ENCODE results near the gene CLK4. TPM values are rescaled to one million over a fixed set of nuclear protein-coding genes. Genes with fewer than 3 reads are reported as not detected.

CLK4 gene
- total RNA-seq = 21.8 and 24.6 TPM in 2 replicates

GRCh38 chr5:178626484-178627258 lies at the start of gene CLK4:
CLK4 (minus strand) TSS chr5:178627050; CDS start chr5:178623416, 3,634 bp downstream.

GRCh38 chr5:178590141-178590923 lies 36.5 kb downstream of the CLK4 start, which contains the start of gene COL23A1:
COL23A1 (minus strand) TSS chr5:178590393.

Other genes with a start within 250 kb of the CLK4 start
- gene COL23A1, start 36.7 kb downstream of the CLK4 start, total RNA-seq = 0.10 and 0.13 TPM in 2 replicates
- 3.7 and 8.1 TPM in 2 replicates for gene ZNF354A, start 103.6 kb upstream of the CLK4 start, total RNA-seq
- gene ZNF354B, start 232.9 kb upstream of the CLK4 start, total RNA-seq = 5.1 and 6.4 TPM in 2 replicates